Activated CD8-positive, alpha-beta memory T cell treated with anti-CD3 and anti-CD28 coated beads, Interleukin-2, amount 50 U/mL, for 1 hour (primary cell): ENCODE data around the gene AKT2.

Experiments
- DNase-seq: peaks from one replicate; pipeline ENCODE4 v3.0.0-alpha.2; 2020; ENCODE audit errors: extremely low read depth

Gene AKT2

DNA sequence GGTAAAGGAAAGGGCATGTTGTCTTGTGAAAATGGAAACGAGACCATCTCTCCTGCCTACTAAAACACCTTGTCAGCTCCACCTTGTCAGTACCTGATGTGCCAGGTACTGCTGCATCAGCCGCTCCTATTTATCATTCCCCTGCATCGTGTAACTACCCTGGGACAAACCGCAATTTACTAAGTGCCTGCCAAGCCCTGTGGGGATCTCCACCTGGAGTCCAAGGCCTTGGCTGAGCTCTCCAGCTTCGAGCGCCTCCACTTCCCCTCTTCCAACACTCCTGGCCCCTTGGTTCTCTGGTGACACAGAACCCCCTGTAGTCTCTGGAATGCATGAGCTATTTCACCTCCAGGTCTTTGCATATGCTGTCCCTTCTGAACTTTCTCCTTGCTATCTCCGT lies 32.8 kb downstream of the AKT2 start:
- no peak for DNase-seq

DNA sequence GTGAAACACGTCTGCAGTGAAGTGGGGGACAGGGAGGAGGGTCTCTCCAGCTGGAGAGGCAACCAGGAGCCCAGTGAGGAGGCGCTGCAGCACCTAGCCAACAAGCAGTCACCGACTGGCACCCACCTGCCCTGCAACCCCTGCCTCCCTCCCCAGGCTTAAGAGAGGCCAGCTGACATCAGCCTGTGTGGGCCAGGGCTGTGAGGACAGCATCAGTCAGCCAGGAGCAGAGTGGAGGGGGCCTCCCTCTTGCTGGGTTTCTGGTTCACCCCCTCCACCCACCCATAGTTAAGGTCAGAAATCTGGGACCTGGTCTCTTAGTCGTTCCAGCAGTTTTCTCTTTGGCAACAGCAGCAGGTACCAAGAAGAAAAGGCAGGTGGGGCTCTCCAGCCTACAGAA lies 33.2 kb downstream of the AKT2 start:
- no peak for DNase-seq

DNA sequence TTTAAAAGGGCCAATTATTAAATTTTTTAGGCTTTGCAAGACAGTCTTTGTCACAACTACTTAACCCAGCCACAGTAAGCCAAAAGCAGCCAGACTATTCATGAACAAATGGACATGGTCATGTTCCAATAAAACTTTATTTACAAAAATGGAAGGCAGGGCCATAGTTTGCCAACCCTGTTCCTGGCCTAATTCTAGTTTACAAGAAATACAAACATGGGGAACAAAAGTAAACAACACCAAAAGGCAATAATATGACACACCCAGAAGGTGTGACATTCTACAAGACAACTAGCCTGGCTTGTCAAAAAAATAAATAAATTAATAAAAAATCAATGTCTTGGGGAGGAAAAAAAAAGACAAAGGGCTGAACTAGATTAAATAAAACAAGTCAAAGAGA lies 33.9 kb downstream of the AKT2 start:
- DNase-seq = no peak

DNA sequence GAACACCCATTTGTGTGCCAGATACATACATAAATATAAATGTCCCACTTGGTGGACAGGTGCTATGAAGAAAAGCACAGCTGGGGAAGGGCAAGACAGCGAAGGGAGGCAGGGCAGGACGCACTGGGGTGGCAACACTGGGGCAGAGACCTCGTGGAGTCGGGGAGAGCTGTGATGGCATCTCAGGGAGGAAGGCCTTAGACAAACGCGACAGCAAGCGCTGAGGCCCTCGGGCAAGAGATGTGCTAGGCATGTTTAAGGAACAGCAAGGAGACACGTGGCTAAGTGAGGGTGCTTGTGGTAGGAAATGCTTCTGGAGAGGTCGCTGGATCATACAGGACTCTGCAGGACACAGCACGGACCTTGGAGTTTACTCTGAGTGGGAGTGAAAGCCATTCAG lies 35.4 kb downstream of the AKT2 start:
- no peak for DNase-seq

DNA sequence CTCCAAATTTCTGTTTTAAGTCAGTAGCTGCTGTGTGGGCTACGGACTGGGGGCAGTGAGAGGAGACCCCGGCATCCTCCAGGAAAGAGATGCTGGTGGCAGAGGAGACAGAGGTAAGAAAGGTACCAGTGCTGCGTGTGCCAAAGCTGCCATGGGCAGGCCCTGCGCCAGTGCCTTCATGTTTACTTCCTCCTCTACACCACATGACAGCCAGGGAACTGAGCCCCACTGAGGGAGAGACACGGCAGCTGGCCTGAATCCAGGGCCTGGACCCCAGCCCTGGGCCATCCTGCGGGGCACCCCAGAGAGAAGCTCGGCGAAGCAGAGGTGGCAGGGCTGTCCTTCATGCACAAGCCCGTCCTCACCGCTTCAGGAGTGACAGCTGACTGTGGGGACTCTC lies 35.9 kb downstream of the AKT2 start:
- DNase-seq = no peak

DNA sequence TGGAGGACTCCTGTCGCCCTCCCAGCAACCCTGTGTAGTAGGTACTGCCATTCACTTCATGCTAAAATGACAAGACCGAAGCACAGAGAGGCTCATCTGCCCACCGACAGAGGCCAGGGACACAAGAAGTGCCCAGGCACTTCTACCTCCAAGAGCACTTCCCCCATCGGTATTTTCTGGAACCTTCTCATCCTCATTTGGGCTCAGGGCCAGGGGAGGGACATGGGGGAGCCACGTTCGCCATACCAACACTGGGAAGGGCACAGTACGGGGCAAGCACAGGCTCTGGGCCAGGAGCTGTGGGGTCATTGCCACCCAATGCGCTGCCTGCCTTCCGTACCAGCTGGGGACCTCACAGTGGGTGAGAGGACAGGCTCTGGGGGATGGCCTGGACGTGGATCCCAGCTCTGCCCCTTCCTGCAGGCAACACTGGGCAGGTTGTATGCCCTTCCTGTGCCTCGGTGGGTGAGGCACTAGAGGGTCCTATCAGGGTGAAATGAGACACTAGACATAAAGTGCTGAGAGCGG lies 37.3 kb downstream of the AKT2 start:
- DNase-seq = no peak

DNA sequence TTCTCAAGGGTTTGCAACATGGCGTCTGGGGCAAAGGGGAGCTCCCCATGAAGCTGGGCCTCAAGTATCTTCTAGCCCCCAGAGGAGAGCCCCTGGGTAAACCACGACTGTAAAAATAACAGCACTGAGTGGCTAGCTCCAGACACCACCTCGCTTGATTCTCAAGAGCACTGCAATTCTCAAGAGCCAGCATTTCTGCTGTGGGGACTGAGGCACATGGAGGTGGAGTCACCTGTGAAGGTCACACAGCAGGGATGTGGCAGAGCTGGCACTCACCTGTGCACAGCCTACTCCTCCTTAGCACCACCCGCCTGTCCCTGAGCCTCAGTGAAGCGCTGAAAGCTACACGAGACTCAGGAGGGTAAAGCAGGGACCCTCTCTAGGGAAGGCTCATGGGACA lies 38.0 kb downstream of the AKT2 start:
- DNase-seq = no peak

DNA sequence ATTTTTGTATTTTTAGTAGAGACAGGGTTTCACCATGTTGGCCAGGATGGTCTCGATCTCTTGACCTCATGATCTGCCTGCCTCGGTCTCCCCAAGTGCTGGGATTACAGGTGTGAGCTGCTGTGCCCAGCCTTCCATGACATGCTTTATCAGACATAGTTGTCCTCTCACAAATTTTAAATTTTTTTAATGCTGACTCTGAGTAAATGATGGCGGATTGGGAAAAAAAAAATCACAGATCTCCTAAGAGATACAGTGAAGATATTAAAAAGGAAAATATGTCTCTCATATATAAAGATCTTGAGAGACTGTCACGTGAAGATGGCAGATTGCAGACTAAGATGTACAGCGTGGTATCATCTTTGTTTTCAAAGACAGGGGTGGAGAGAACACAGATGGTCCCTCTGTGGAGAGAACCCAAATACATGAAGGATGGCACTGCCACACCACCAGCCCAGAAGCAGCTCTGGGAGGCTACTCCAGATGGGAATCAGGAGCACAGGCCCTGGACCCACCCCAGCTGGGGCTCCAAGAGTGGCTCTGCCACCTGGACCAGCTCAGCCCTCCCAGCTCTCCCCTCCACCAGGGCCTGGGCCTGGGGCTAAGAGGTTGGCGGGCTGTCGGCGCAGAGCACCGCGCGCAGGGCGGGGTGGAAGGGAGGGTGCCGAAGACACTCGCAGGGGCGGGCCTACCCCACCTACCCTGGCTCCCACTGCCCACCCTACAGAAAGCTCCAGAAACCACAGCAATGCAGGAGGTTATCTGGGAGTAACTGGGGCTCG lies 38.7 kb downstream of the AKT2 start:
- no peak for DNase-seq

DNA sequence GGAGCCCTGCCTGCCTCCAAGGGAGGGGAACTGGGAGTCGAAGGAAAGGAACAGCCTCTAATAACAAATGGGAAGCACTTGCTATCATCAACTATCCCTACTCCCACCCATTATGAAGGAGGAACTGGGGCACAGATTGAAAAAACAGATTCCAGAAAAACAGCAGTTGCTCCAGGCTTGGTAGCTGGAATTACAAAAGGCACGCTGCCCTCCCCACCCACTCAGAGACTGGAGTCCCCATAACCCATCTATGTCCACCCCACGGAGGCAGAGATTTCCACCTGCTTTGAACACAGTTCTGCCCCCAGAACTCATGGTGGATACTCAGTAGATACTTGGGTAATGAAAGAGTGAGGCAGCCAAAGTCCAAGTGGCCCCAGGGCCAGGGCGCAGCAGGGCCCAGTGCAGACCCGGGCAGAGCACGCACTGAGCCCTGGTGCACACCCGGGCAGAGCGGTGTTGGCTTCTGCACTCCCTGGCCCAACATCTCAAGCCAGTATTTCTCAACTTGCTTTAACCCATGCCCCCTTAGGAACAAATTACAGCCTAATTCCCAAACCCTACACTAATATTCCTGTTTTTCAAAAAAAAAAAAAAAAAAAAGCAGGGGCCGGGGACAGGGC lies 39.5 kb downstream of the AKT2 start:
- no peak for DNase-seq

DNA sequence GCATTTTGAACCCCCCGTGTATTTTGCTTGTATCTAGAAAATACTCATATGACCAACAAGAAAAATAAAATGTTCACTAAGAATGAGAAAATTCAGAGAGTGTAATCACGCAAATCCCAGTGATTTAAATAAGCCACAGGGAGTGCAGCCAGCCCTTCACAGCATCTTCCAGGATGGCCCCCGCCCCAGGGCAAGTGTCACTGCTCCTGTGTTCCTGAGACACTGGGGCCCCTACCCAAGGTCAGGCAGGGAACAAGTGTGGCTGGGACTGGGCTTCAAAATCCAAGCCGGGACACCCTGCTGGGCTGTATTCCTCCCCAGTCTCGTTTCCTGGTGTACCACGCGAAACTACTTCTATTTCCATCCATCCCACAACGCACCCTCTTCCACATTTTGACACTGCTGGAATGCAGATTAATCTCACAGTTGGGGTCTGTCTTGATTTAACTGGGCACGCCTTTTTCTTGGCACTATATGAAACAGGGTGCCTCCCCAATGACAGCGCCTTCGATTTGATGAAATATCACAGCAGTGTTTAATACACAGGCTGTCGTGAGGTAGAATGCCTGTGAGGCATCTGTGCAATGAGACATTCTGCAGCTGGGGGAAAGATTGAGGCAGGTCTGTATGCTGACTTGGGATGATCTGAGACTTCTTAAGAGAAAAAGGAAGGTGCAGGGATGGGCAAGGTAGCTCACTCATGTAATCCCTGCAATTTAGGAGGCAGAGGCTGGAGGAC lies 40.4 kb downstream of the AKT2 start:
- DNase-seq = no peak

DNA sequence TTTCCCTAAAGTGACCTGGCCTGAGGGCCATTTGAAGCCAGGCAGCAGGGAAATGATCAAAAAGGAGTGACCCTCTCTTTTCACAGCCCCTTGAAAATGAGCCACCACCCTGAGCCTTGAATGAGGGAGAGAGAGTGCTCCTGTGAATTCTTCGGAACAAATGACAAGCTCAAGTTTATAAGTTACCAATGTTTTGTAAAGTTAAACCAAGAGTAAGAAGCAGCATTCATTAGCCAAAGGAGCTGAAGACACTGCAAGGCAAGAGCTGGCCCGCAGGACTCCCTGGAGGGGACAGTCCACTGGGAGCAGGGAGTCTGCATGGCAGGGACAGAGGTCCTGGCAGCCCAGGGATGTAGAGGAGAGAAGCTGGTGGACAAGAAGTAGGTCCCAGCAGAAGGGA lies 42.0 kb downstream of the AKT2 start:
- no peak for DNase-seq

DNA sequence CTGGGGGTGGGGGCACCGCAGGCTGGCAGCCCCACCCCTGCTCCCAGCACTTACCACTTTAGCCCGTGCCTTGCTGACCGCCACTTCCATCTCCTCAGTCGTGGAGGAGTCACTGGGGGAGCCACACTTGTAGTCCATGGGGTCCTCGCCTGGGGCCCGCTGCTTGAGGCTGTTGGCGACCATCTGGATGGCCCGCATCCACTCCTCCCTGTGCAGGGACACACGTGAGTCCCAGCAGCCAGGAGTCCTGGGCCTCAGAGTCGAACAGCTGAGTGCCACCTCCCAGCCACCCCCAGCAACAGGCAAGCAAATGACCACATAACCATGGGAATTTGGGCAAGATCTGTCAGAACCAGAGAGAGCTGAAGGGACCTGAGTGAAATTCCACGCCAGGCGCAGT lies 42.7 kb downstream of the AKT2 start:
- no peak for DNase-seq

DNA sequence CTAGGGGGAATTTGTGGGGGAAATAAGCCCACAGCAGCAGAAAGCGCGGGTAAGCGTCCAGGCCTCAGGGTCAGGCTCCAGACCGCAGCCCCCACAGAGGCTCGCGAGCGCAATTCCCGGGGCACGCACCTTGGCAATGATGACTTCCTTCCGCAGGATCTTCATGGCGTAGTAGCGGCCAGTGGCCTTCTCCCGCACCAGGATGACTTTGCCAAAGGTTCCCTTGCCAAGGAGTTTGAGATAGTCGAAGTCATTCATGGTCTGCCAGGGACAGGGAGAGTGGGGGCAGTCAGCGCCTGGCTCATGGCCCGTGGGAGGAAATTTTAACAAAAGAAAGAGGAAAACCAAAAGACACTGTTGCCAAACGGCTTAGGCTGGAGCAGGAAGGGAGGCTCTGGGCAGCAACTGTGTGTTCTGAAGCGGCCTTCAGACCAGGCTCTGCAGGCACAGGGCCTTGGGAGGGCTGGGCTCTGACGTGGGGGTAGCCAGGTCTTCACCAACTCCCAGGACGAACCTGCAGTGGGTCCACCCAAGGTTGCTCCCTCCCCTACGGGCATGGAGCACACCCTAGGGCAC lies 43.2 kb downstream of the AKT2 start:
- DNase-seq = no peak

DNA sequence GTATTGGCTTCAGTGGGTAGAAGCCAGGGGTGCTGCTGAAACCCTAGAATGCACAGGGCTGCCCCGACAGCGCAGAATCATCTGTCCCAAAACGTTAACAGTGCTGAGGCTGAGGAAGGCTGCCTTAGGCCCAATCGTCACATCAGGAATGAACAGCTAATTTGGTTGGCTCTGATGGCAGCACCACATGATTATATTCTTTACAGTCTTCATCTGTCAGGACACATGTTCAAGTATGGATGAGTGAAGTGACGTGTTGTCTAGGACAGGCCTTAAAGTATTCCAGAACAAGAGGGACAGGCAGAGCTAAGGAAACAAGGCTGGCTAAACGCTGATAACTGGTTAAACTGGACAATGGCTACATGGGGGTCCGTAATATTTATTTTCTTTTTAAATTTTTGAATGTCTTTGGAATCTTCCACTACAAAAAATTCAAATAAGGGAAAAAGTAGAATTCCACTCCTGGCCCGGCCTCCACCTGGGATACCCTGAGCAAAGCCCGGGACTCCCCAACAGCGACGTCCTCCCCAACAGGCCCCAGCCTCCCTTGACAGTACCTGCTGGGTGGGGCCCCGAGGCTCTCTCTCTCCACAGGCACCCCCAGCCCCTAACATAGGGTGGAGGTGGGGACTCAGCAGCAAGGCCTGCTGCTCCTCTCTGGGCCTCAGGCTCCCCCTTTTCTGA lies 43.9 kb downstream of the AKT2 start:
- DNase-seq = no peak

DNA sequence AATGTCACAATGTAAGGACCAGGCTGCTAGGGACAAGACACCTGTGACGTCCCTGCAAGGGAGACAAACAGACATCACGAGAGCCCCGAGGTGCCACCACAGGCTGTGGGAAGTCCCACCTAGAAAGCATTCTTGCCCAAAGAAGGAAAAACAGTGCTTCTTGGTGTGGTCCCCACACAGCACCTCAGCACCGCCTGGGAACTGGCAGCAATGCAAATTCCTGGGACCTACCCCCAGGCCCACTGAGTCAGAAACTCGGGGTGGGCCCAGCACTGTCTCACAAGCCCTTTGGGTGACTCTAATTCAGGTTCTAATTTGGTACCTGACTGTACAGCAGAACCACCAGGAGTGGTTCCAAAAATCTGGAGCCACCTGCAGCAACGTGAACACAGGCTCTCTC lies 44.8 kb downstream of the AKT2 start:
- DNase-seq = no peak

DNA sequence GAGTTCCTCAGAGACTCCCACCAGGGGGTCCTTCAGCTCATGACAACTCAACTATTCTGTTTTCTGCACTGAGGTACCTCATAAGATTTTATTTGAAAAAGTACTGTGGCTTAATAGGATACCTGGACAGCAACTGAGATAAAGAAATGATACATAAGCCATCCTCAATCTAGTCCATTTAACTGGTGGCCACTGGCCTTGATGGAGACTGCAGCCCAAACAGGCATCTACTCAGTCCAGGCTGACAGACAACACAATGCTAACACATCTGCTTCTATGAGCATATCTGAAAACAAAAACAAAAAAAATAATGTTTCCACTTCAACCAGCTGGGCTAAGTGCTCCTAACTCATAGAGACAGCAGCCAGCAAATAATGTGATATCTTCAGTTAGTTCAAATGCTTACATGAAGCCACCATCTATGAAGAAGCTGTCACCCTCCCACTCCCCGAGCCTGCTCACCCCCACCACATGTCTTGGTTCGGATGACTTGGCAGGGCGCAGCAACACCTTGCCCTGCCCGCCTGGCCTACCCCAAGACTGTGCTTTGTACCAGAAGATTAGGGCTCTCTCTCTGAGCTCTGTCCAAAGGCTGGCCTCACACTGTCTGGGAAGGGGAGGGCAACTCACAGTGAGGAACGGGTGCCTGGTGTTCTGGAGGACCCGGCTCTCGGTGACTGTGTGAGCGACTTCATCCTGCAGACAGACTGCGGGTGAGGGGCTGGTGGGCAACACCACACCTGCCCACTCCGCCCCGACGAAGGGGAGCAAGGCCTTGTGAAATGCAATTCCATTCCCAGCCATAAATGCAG lies 45.5 kb downstream of the AKT2 start:
- no peak for DNase-seq

DNA sequence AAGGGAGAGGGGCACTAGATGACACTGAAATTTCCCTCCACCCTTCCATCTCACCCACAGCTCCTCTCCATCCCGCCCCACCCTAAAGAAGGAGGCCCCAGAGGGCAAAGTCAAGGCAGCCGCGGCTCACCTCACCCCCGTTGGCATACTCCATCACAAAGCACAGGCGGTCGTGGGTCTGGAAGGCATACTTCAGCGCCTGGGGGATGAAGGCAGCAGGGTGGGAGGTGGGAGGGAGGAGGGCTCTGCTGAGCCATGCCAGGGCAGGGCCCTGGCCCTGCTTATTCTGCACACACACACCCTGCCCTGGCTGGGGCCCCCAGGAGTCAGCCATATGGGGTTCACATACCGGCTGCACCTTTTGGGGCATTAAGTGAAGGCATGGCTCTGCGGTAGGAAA lies 46.4 kb downstream of the AKT2 start:
- DNase-seq = no peak

DNA sequence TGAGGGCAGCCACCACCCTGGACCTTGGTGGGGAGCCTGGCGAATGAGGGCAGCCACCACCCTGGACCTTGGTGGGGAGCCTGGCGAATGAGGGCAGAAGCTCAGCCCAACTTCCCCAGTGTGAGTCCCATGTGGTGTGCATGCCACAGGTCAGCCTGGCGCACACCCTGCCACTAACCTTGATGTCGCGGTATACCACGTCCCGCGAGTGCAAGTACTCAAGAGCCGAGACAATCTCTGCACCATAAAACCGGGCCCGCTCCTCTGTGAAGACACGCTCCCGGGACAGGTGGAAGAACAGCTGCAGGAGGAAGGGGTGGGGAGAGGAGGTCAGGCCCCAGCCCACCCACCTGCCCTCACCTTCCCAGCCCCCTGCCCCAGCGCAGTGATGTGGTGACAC lies 47.4 kb downstream of the AKT2 start:
- no peak for DNase-seq

DNA sequence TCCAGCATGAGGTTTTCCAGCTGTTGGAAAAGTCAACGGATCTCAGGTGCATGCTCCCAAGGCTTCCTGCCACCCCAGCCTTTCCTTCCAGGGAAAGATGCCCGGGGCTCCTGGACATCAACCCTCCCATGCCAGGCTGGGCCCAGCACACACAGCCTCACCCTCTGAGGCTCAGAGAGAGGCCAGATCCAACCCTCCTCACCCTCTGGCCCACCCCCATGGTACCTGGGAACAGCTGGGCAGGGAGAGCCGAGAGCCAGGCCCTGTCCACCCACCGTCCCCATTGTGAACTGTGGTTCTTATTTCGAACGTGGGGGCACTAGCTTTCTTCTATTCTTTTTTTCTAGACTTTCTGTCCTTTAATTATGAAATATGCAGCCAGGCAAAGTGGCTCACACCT lies 48.8 kb downstream of the AKT2 start:
- no peak for DNase-seq

DNA sequence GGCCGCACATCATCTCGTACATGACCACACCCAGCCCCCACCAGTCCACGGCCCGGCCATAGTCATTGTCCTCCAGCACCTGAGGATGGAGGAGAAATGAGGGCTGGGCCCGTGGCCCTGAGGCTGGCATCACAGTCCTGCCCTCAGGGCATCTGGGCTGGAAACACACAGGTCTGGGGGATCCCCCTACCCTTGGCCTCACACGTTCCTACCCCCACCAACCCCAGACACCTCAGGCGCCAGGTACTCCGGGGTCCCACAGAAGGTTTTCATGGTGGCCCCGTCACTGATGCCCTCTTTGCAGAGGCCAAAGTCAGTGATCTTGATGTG lies 49.2 kb downstream of the AKT2 start:
- no peak for DNase-seq
